ENCODE data around the gene IL1RAP.

- TF ChIP-seq CTCF (conservative IDR thresholded peaks at IDR 0.05; ENCODE audit: low read length) (no peak), EZH2phosphoT487 (IDR thresholded peaks at IDR 0.05; ENCODE audit: borderline replicate concordance, low read depth, low read length) (no peak)
Measured at GRCh38 chr3:190580417-190580816, 66.5 kb downstream of the IL1RAP start.
